HEK293T (cell line): ENCODE data around the gene SETBP1.

Source experiments
- ARNT ChIP-seq: fragments of 450-650 bp; IDR thresholded peaks from 2 replicates; pipeline ENCODE4 v1.6.1; 2017; ENCODE audit warnings: mild to moderate bottlenecking
- BHLHE40 ChIP-seq: fragments of 450-650 bp; IDR thresholded peaks from 2 replicates; pipeline ENCODE4 v1.6.1; 2016; ENCODE audit warnings: mild to moderate bottlenecking, moderate library complexity, borderline replicate concordance
- ELF4 ChIP-seq: fragments of 450-650 bp; IDR thresholded peaks from 2 replicates; pipeline ENCODE4 v1.6.1; 2017; ENCODE audit warnings: antibody characterized with exemption
- FOXA1 ChIP-seq: fragments of 450-650 bp; IDR thresholded peaks from 2 replicates; pipeline ENCODE4 v1.6.1; 2016; ENCODE audit warnings: mild to moderate bottlenecking
- FOXK2 ChIP-seq: fragments of 450-650 bp; IDR thresholded peaks from 2 replicates; pipeline ENCODE4 v1.6.1; 2016; ENCODE audit warnings: mild to moderate bottlenecking
- FOXM1 ChIP-seq: fragments of 450-650 bp; IDR thresholded peaks from 2 replicates; pipeline ENCODE4 v1.6.1; 2017; ENCODE audit warnings: mild to moderate bottlenecking, borderline replicate concordance
- HDGF ChIP-seq: fragments of 450-650 bp; IDR thresholded peaks from 2 replicates; pipeline ENCODE4 v1.6.1; 2017; ENCODE audit warnings: antibody characterized with exemption, borderline replicate concordance
- L3MBTL2 ChIP-seq: fragments of 450-650 bp; conservative IDR thresholded peaks from 2 replicates; pipeline ENCODE4 v1.6.1; 2016; ENCODE audit warnings: mild to moderate bottlenecking
- NFRKB ChIP-seq: fragments of 450-650 bp; IDR thresholded peaks from 2 replicates; pipeline ENCODE4 v1.6.1; 2016; ENCODE audit warnings: mild to moderate bottlenecking, moderate library complexity
- SP1 ChIP-seq: fragments of 450-650 bp; IDR thresholded peaks from 2 replicates; pipeline ENCODE4 v1.6.1; 2017
- SUZ12 ChIP-seq: fragments of 450-650 bp; IDR thresholded peaks from 2 replicates; pipeline ENCODE4 v1.6.1; 2016; ENCODE audit warnings: mild to moderate bottlenecking
- TARDBP ChIP-seq: fragments of 450-650 bp; IDR thresholded peaks from 2 replicates; pipeline ENCODE4 v1.6.1; 2016
- TF ChIP-seq, protein P1 (sequence below): fragments of 450-650 bp; IDR thresholded peaks from 2 replicates; pipeline ENCODE4 v1.6.1; 2016

DNA sequence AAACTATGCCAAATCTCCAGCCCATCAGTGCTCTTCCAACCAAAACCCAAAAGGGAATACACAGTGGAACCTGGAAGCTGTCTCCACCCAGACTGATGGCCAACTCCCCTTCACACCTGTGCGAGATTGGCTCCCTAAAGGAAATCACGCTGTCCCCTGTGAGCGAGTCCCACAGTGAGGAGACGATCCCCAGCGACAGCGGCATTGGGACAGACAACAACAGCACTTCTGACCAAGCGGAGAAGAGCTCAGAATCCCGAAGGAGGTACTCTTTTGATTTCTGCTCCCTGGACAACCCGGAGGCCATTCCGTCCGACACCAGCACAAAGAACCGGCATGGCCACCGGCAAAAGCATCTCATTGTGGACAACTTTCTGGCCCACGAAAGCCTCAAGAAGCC lies 271.1 kb downstream of the SETBP1 start:
- TF ChIP-seq SP1 (no peak), ELF4 (no peak), HDGF (no peak), FOXK2 (no peak), BHLHE40 (no peak), FOXA1 (no peak), SUZ12 (no peak), L3MBTL2 (no peak), TARDBP (no peak), ARNT (no peak), NFRKB (no peak), FOXM1 (no peak)
- TF ChIP-seq, protein P1, sequence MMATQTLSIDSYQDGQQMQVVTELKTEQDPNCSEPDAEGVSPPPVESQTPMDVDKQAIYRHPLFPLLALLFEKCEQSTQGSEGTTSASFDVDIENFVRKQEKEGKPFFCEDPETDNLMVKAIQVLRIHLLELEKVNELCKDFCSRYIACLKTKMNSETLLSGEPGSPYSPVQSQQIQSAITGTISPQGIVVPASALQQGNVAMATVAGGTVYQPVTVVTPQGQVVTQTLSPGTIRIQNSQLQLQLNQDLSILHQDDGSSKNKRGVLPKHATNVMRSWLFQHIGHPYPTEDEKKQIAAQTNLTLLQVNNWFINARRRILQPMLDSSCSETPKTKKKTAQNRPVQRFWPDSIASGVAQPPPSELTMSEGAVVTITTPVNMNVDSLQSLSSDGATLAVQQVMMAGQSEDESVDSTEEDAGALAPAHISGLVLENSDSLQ, result no peak
